Activated naive CD4-positive, alpha-beta T cell treated with anti-CD3 and anti-CD28 coated beads for 36 hours (primary cell): ENCODE data around the gene UNC13D. TPM values are rescaled to one million over a fixed set of nuclear protein-coding genes. Genes with fewer than 3 reads are reported as not detected.

Experiments used
- CTCF ChIA-PET: fragments of 350-600 bp; sonication (Branson Sonifier 250); formaldehyde crosslinking; loops from one replicate; lab custom pipeline; 2021; ENCODE audit warnings: antibody characterized with exemption; lab: Charles Lee
- DNase-seq: peaks from one replicate; pipeline ENCODE4 v3.0.0-alpha.2; 2020
- H3K27ac Mint-ChIP-seq: one replicate; pipeline ENCODE4 v1.8.0; 2021; ENCODE audit warnings: mild to moderate bottlenecking, mixed read lengths
- H3K27me3 Mint-ChIP-seq: one replicate; pipeline ENCODE4 v1.8.0; 2021; ENCODE audit warnings: low read depth, mixed read lengths
- H3K36me3 Mint-ChIP-seq: one replicate; pipeline ENCODE4 v1.8.0; 2021; ENCODE audit warnings: low read depth, mixed read lengths
- H3K4me1 Mint-ChIP-seq: one replicate; pipeline ENCODE4 v1.8.0; 2021; ENCODE audit warnings: low read depth, mixed read lengths
- H3K4me3 Mint-ChIP-seq: one replicate; pipeline ENCODE4 v1.8.0; 2021; ENCODE audit warnings: mild to moderate bottlenecking, moderate library complexity, mixed read lengths
- H3K9me3 Mint-ChIP-seq: one replicate; pipeline ENCODE4 v1.8.0; 2021; ENCODE audit warnings: mixed read lengths
- intact Hi-C: fragments of 100-400 bp; cut with micrococcal nuclease; formaldehyde crosslinking; loops from one replicate; pipeline ENCODE4 v1.15.1; 2023
- total RNA-seq, 2 experiments: library from RNA; stranded (reverse); gene quantifications; one replicate each; pipeline ENCODE4 v1.2.3, GENCODE V29; 2021

The UNC13D gene
- total RNA-seq, 2 experiments from 2014 or later: 98.5 to 99.1 TPM

GRCh38 chr17:75846692-75847613, 2.7 kb upstream of the UNC13D start:
- Mint-ChIP-seq H3K9me3 (no peaks in the 10 kb centered on the region), H3K4me1 (peaks cover 21% of the 10 kb centered on the region), H3K27ac (no peak overlapping the region), H3K27me3 (no peaks in the 10 kb centered on the region), H3K36me3 (peaks cover 11% of the 10 kb centered on the region), H3K4me3 (no peak overlapping the region)
- intact Hi-C loops: no loop called here
- CTCF ChIA-PET: interaction anchor here (0.5 to 4.9 kb wide), 13 partner anchors 8 to 159 kb away, joined by 3 to 32 read pairs (median 7); partner anchors contain the start of genes GALK1 and WBP2
- DNase-seq: no peak

GRCh38 chr17:75845933-75846691, 1.9 kb upstream of the UNC13D start:
- Mint-ChIP-seq H3K4me1 (peaks cover 22% of the 10 kb centered on the region), H3K36me3 (peaks cover 11% of the 10 kb centered on the region), H3K9me3 (no peaks in the 10 kb centered on the region), H3K27ac (peak overlapping the region; percentile 69), H3K4me3 (no peak overlapping the region), H3K27me3 (no peaks in the 10 kb centered on the region)
- intact Hi-C loops: no loop called here
- no peak for DNase-seq
- CTCF ChIA-PET: interaction anchor here (1.4 to 4.9 kb wide), 9 partner anchors 9 to 93 kb away, joined by 3 to 32 read pairs (median 8); partner anchors contain the start of genes GALK1 and WBP2

GRCh38 chr17:75845058-75845711, 981 bp upstream of the UNC13D start:
- Mint-ChIP-seq H3K27ac (peak overlapping the region; percentile 72), H3K4me1 (peaks cover 22% of the 10 kb centered on the region), H3K9me3 (no peaks in the 10 kb centered on the region), H3K4me3 (peak overlapping the region; percentile 95), H3K27me3 (no peaks in the 10 kb centered on the region), H3K36me3 (peaks cover 13% of the 10 kb centered on the region)
- intact Hi-C loops: no loop called here
- peak; percentile 76 for DNase-seq
- CTCF ChIA-PET: interaction anchor here (0.6 to 4.9 kb wide), 8 partner anchors 9 to 58 kb away, joined by 3 to 32 read pairs (median 6); partner anchors contain the start of genes TRIM65 and WBP2

GRCh38 chr17:75844530-75845057, 390 bp upstream of the UNC13D start:
- Mint-ChIP-seq H3K9me3 (no peaks in the 10 kb centered on the region), H3K4me1 (peaks cover 22% of the 10 kb centered on the region), H3K36me3 (peaks cover 10% of the 10 kb centered on the region), H3K27me3 (no peaks in the 10 kb centered on the region), H3K27ac (peak overlapping the region; percentile 98), H3K4me3 (peak overlapping the region; percentile 95)
- intact Hi-C loops: loop anchor here (1.0 kb wide), 2 partner anchors 60 to 65 kb away; partner anchors contain the start of gene UNK
- CTCF ChIA-PET: interaction anchor here (0.6 to 4.9 kb wide), 8 partner anchors 8 to 72 kb away, joined by 3 to 32 read pairs (median 4); partner anchors contain the start of genes TRIM65 and WBP2
- no peak for DNase-seq

- peak; percentile 38 for DNase-seq
- H3K36me3 Mint-ChIP-seq: peaks cover 19% of the 10 kb centered on the region
Observed at GRCh38 chr17:75842963-75843576, 1.1 kb downstream of the UNC13D start.

GRCh38 chr17:75842411-75842810, 1.8 kb downstream of the UNC13D start:
- Mint-ChIP-seq H3K27ac (no peak overlapping the region), H3K27me3 (no peaks in the 10 kb centered on the region), H3K4me3 (peak overlapping the region; percentile 95), H3K36me3 (peaks cover 15% of the 10 kb centered on the region), H3K9me3 (no peaks in the 10 kb centered on the region), H3K4me1 (peaks cover 21% of the 10 kb centered on the region)
- intact Hi-C loops: no loop called here
- CTCF ChIA-PET: no interaction called here
- no peak for DNase-seq

More at GRCh38 chr17:75842963-75843576, 1.1 kb downstream of the UNC13D start:
- H3K27ac Mint-ChIP-seq: peak overlapping the region; percentile 98
- peaks cover 19% of the 10 kb centered on the region for H3K4me1 Mint-ChIP-seq
- peak overlapping the region; percentile 95 for H3K4me3 Mint-ChIP-seq
- no peaks in the 10 kb centered on the region for H3K9me3 Mint-ChIP-seq
- CTCF ChIA-PET: interaction anchor here (4.9 kb wide), 1 partner anchor 12 kb away, joined by 32 read pairs; the partner anchor contains the start of gene WBP2
- intact Hi-C loops: loop anchor here (1.0 kb wide), 2 partner anchors 12 to 33 kb away; partner anchors contain the start of gene WBP2
- H3K27me3 Mint-ChIP-seq: no peaks in the 10 kb centered on the region

- H3K9me3 Mint-ChIP-seq: no peaks in the 10 kb centered on the region
- H3K4me3 Mint-ChIP-seq: no peak overlapping the region
- CTCF ChIA-PET: interaction anchor here (0.5 to 2.1 kb wide), 7 partner anchors 8 to 535 kb away, joined by 3 to 7 read pairs (median 4); no protein-coding TSS in a partner anchor
- H3K27ac Mint-ChIP-seq: no peak overlapping the region
- no peak for DNase-seq
- intact Hi-C loops: no loop called here
- peaks cover 15% of the 10 kb centered on the region for H3K36me3 Mint-ChIP-seq
- no peaks in the 10 kb centered on the region for H3K27me3 Mint-ChIP-seq
- peaks cover 20% of the 10 kb centered on the region for H3K4me1 Mint-ChIP-seq
Observed at GRCh38 chr17:75840799-75841164, 3.4 kb downstream of the UNC13D start.

GRCh38 chr17:75839942-75840798, 4.0 kb downstream of the UNC13D start:
- Mint-ChIP-seq H3K27ac (no peak overlapping the region), H3K4me3 (no peak overlapping the region), H3K36me3 (peaks cover 14% of the 10 kb centered on the region), H3K27me3 (no peaks in the 10 kb centered on the region), H3K4me1 (peaks cover 17% of the 10 kb centered on the region), H3K9me3 (no peaks in the 10 kb centered on the region)
- no peak for DNase-seq
- CTCF ChIA-PET: interaction anchor here (0.5 to 2.1 kb wide), 8 partner anchors 9 to 878 kb away, joined by 3 to 7 read pairs (median 4); no protein-coding TSS in a partner anchor
- intact Hi-C loops: no loop called here

GRCh38 chr17:75838410-75838809, 5.8 kb downstream of the UNC13D start:
- intact Hi-C loops: no loop called here
- Mint-ChIP-seq H3K27me3 (no peaks in the 10 kb centered on the region), H3K4me1 (peaks cover 27% of the 10 kb centered on the region), H3K4me3 (no peak overlapping the region), H3K27ac (peak overlapping the region; percentile 53), H3K9me3 (no peaks in the 10 kb centered on the region), H3K36me3 (peaks cover 17% of the 10 kb centered on the region)
- no peak for DNase-seq
- CTCF ChIA-PET: interaction anchor here (1.2 kb wide), 1 partner anchor 11 kb away, joined by 5 read pairs; no protein-coding TSS in a partner anchor

- CTCF ChIA-PET: interaction anchor here (0.6 to 1.9 kb wide), 2 partner anchors 8 to 10 kb away, joined by 3 to 7 read pairs; no protein-coding TSS in a partner anchor
- Mint-ChIP-seq H3K4me3 (no peak overlapping the region), H3K4me1 (peaks cover 29% of the 10 kb centered on the region)
Observed at GRCh38 chr17:75837899-75838298, 6.3 kb downstream of the UNC13D start.

More at GRCh38 chr17:75837899-75838298, 6.3 kb downstream of the UNC13D start:
- Mint-ChIP-seq H3K36me3 (peaks cover 17% of the 10 kb centered on the region), H3K27ac (no peak overlapping the region), H3K27me3 (no peaks in the 10 kb centered on the region), H3K9me3 (no peaks in the 10 kb centered on the region)
- DNase-seq: no peak
- intact Hi-C loops: no loop called here
